GM12878 (cell line): ENCODE results near the gene ZNF419. TPM values are rescaled to one million over a fixed set of nuclear protein-coding genes. Genes with fewer than 3 reads are reported as not detected.

Experiments used
- ATAC-seq: fragments of 200-7000 bp; cut with Tn5 transposase; 3 replicates; pipeline ENCODE4 v1.9.1; 2020; ENCODE audit warnings: mild to moderate bottlenecking, moderate library complexity
- BruUV-seq: library from RNA; stranded (reverse); fragments of 400-500 nt; replicated peaks from 2 replicates; lab custom pipeline; 2021; lab: Mats Ljungman, UMichigan
- CTCF ChIA-PET: fragments of 300-600 bp; sonication (Branson Sonifier 250); formaldehyde crosslinking; extraction: SDS; loops from one replicate; lab custom pipeline; 2021; ENCODE audit warnings: inconsistent platforms; lab: Yijun Ruan, JAX
- POLR2A ChIA-PET: fragments of 350-600 bp; formaldehyde crosslinking; extraction: SDS; loops from one replicate; lab custom pipeline; 2021; ENCODE audit warnings: inconsistent platforms; lab: Charles Lee
- RAD21 ChIA-PET: fragments of 300-600 bp; sonication (Branson Sonifier 250); formaldehyde crosslinking; loops from one replicate; lab custom pipeline; 2023; ENCODE audit warnings: antibody characterized with exemption; ENCODE audit not compliant: unreplicated experiment; lab: Charles Lee
- SMC1A ChIA-PET: fragments of 300-600 bp; sonication (Branson Sonifier 250); formaldehyde crosslinking; loops from one replicate; lab custom pipeline; 2023; ENCODE audit not compliant: unreplicated experiment, uncharacterized antibody; lab: Charles Lee
- DNase-seq: peaks from one replicate; pipeline ENCODE4 v3.0.0-alpha.2; 2011; ENCODE audit warnings: low read depth, low spot score
- FAIRE-seq: peaks from 3 replicates; lab custom pipeline; 2011; peaks lifted over from hg19 to GRCh38; lab: Jason Lieb, UNC
- H2AFZ ChIP-seq: 2 replicates; pipeline ENCODE4 v1.6.0; 2011; ENCODE audit warnings: low read depth, low read length, control low read depth; ENCODE audit not compliant: control insufficient read depth
- H3K27ac ChIP-seq: 2 replicates; pipeline ENCODE4 v1.5.1; 2011; ENCODE audit warnings: control low read depth; ENCODE audit not compliant: control insufficient read depth, insufficient read depth
- H3K27me3 ChIP-seq, 2 experiments: replicated peaks in 1 of 2; 2 replicates each; pipeline versions ENCODE4 v1.6.0 to v1.6.1; 2011; ENCODE audit warnings: low read length in 1 of 2; ENCODE audit not compliant: control insufficient read depth in 2 of 2, insufficient read depth in 2 of 2
- H3K36me3 ChIP-seq, 2 experiments: 2 replicates each; pipeline ENCODE4 v1.5.1; 2011; ENCODE audit warnings: low read length in 1 of 2; ENCODE audit not compliant: control insufficient read depth in 2 of 2, insufficient read depth in 2 of 2
- H3K4me1 ChIP-seq: 2 replicates; pipeline ENCODE4 v1.6.1; 2011; ENCODE audit warnings: mild to moderate bottlenecking, low read length, moderate library complexity, mixed read lengths; ENCODE audit not compliant: control insufficient read depth, insufficient read depth
- H3K4me2 ChIP-seq: 2 replicates; pipeline ENCODE4 v1.6.0; 2011; ENCODE audit warnings: control low read depth; ENCODE audit not compliant: control insufficient read depth, insufficient read depth
- H3K4me3 ChIP-seq: fragments of 200-600 bp; sonication (generic); 2 replicates; pipeline ENCODE4 v1.5.1; 2016
- H3K79me2 ChIP-seq: 2 replicates; pipeline ENCODE4 v1.6.0; 2011; ENCODE audit warnings: low read length; ENCODE audit not compliant: control insufficient read depth, insufficient read depth
- H3K9ac ChIP-seq: 2 replicates; pipeline ENCODE4 v1.8.0; 2011; ENCODE audit warnings: low read length, control low read depth, mixed read lengths; ENCODE audit not compliant: control insufficient read depth, insufficient read depth
- H3K9me3 ChIP-seq: replicated peaks from 3 replicates; pipeline ENCODE4 v1.5.1; 2011; ENCODE audit warnings: mild to moderate bottlenecking, low read length; ENCODE audit not compliant: control insufficient read depth, insufficient read depth
- H4K20me1 ChIP-seq: 2 replicates; pipeline ENCODE4 v1.6.0; 2011; ENCODE audit not compliant: control insufficient read depth, insufficient read depth
- BMI1 ChIP-seq: fragments of 450-650 bp; IDR thresholded peaks from 2 replicates; pipeline ENCODE4 v1.6.1; 2016; ENCODE audit warnings: mild to moderate bottlenecking, moderate library complexity, borderline replicate concordance
- CREM ChIP-seq: IDR thresholded peaks from 2 replicates; pipeline ENCODE4 v1.6.1; 2014; ENCODE audit warnings: antibody characterized with exemption, low read depth
- ESRRA ChIP-seq: IDR thresholded peaks from 2 replicates; pipeline ENCODE4 v1.6.1; 2012; ENCODE audit warnings: mild to moderate bottlenecking, low read length, improper control_type of control experiment
- EZH2 ChIP-seq: IDR thresholded peaks from 2 replicates; pipeline ENCODE4 v1.6.1; 2012; ENCODE audit warnings: low read depth, mild to moderate bottlenecking, control low read depth, inconsistent platforms, low read length, borderline replicate concordance; ENCODE audit not compliant: control insufficient read depth
- GABPA ChIP-seq: IDR thresholded peaks from 2 replicates; pipeline ENCODE4 v1.6.1; 2014; ENCODE audit warnings: antibody characterized with exemption, low read depth, mild to moderate bottlenecking, inconsistent platforms
- HDAC2 ChIP-seq: fragments of 200-600 bp; sonication (generic); IDR thresholded peaks from 2 replicates; pipeline ENCODE4 v1.6.1; 2017
- MYC ChIP-seq: IDR thresholded peaks from 2 replicates; pipeline ENCODE4 v1.6.1; 2011; ENCODE audit warnings: mild to moderate bottlenecking, low read length, moderate library complexity, inconsistent platforms; ENCODE audit not compliant: insufficient read depth, insufficient replicate concordance, insufficient read length, severe bottlenecking
- NFYA ChIP-seq: IDR thresholded peaks from 2 replicates; pipeline ENCODE4 v1.6.1; 2011; ENCODE audit warnings: low read depth, mild to moderate bottlenecking, low read length, improper control_type of control experiment, borderline replicate concordance
- RELA ChIP-seq: fragments of 450-650 bp; IDR thresholded peaks from 2 replicates; pipeline ENCODE4 v1.8.0; 2014; ENCODE audit warnings: borderline replicate concordance; ENCODE audit not compliant: partially characterized antibody
- SIN3A ChIP-seq: IDR thresholded peaks from 2 replicates; pipeline ENCODE4 v1.6.1; 2012; ENCODE audit warnings: low read depth, low read length, improper control_type of control experiment
- SMARCA5 ChIP-seq: fragments of 450-650 bp; IDR thresholded peaks from 2 replicates; pipeline ENCODE4 v1.6.1; 2017; ENCODE audit warnings: mild to moderate bottlenecking
- SREBF1 ChIP-seq: IDR thresholded peaks from 2 replicates; pipeline ENCODE4 v1.6.1; 2012; ENCODE audit warnings: mild to moderate bottlenecking, low read length
- TCF12 ChIP-seq: IDR thresholded peaks from 2 replicates; pipeline ENCODE4 v1.6.1; 2011; ENCODE audit warnings: low read depth, mild to moderate bottlenecking, low read length
- ZNF274 ChIP-seq: IDR thresholded peaks from one replicate; pipeline ENCODE4 v1.8.0; 2011; ENCODE audit not compliant: insufficient read length, insufficient read depth
- ZSCAN29 ChIP-seq: fragments of 450-650 bp; IDR thresholded peaks from 2 replicates; pipeline ENCODE4 v1.6.1; 2017; ENCODE audit warnings: mild to moderate bottlenecking, moderate library complexity
- ZZZ3 ChIP-seq: IDR thresholded peaks from 2 replicates; pipeline ENCODE4 v1.6.1; 2011; ENCODE audit warnings: low read depth; ENCODE audit not compliant: control insufficient read depth, insufficient read length
- WGBS: methylation state at CpG from one replicate; pipeline ENCODE4 v1.1.6; 2016; ENCODE audit warnings: low lambda C conversion rate; ENCODE audit not compliant: insufficient replicate concordance, insufficient coverage; ENCODE audit errors: missing lambda C conversion rate; 5-methylcytosine and 5-hydroxymethylcytosine counted together
- in situ Hi-C: fragments of 300-500 bp; cut with MboI; formaldehyde crosslinking; loops from 9 replicates; pipeline ENCODE4 v1.14.3; 2018; ENCODE audit warnings: mixed read lengths
- intact Hi-C: fragments of 100-400 bp; cut with micrococcal nuclease; formaldehyde crosslinking; loops from one replicate; pipeline ENCODE4 v1.14.2; 2022; ENCODE audit not compliant: unreplicated experiment
- polyA plus RNA-seq, 11 experiments: library from polyadenylated mRNA; depleted of rRNA in 4 of 11; unstranded in 6 of 11; stranded (reverse) in 5 of 11; fragments of >200 nt; fragmentation: Nextera tagmentation in 4 of 11; fragmentation: Illumina TruSeq in 1 of 11; extraction: Ambion mirVana in 4 of 11; extraction: Trizol in 1 of 11; gene quantifications; 1 replicate in 1 of 11; 2 replicates in 10 of 11; pipeline versions ENCODE4 v1.2.1 to v1.2.3, GENCODE V29; 2011 to 2016; ENCODE audit warnings: inconsistent platforms in 2 of 11, missing spikeins in 2 of 11, low read depth in 1 of 11
- total RNA-seq, 4 experiments: library from RNA; depleted of rRNA in 3 of 4; stranded (reverse); fragments of >200 nt in 3 of 4; fragmentation: Illumina TruSeq in 1 of 4; extraction: Trizol in 1 of 4; gene quantifications; 2 replicates each; pipeline versions ENCODE4 v1.2.1 to v1.2.3, GENCODE V29; 2013 to 2021

The ZNF419 gene
- total and polyA plus RNA-seq, 10 of the 15 experiments (the other 5 are each of a cell fraction or from before 2014, with no cell fraction given), result 0.98 to 12.8 (median 7.3) TPM

- TF ChIP-seq SMARCA5 (no peak), TCF12 (no peak), NFYA (no peak), SIN3A (no peak), SREBF1 (no peak), RELA (no peak), HDAC2 (no peak), CREM (no peak), ZNF274 (no peak), ZZZ3 (no peak), EZH2 (no peak), MYC (no peak), GABPA (no peak), ESRRA (no peak), BMI1 (no peak), ZSCAN29 (no peak)
- SMC1A ChIA-PET, result no interaction called here
- no peaks in the 10 kb centered on the region for H3K27me3 ChIP-seq
- H3K27ac ChIP-seq, result no peak overlapping the region
- no peak overlapping the region for H2AFZ ChIP-seq
- H4K20me1 ChIP-seq, result no peaks in the 10 kb centered on the region
- H3K36me3 ChIP-seq, result peaks cover 3 to 16% of the 10 kb centered on the region in 2 experiments; a peak in 3 of 4 replicates
- H3K4me1 ChIP-seq, result no peaks in the 10 kb centered on the region
- H3K4me3 ChIP-seq, result no peak overlapping the region
- no peak overlapping the region for H3K9ac ChIP-seq
- CTCF ChIA-PET, result no interaction called here
- POLR2A ChIA-PET, result no interaction called here
- no peak overlapping the region for H3K4me2 ChIP-seq
- RAD21 ChIA-PET, result no interaction called here
- intact Hi-C loops, result no loop called here
- 67% methylated on average over 4 of the region's 4 CpGs for WGBS
- peaks cover 21% of the 10 kb centered on the region; the same call in 2 of the 3 replicates for H3K9me3 ChIP-seq
- DNase-seq (no peak), FAIRE-seq (no peak), ATAC-seq (no peak)
- H3K79me2 ChIP-seq, result no peaks in the 10 kb centered on the region; the same call in 1 of the 2 replicates
- no TSS peak for BruUV-seq
- in situ Hi-C loops, result no loop called here
These were observed 18.6 kb downstream of the ZNF419 start for GRCh38 chr19:57506163-57506562.
